GM12878 (cell line): Measurements from ENCODE around the gene FNDC8. TPM values are rescaled to one million over a fixed set of nuclear protein-coding genes. Genes with fewer than 3 reads are reported as not detected.

Experiments
- ATAC-seq: fragments of 200-7000 bp; cut with Tn5 transposase; 3 replicates; pipeline ENCODE4 v1.9.1; 2020; ENCODE audit warnings: mild to moderate bottlenecking, moderate library complexity
- BruUV-seq: library from RNA; stranded (reverse); fragments of 400-500 nt; replicated peaks from 2 replicates; lab custom pipeline; 2021; lab: Mats Ljungman, UMichigan
- CTCF ChIA-PET: fragments of 300-600 bp; sonication (Branson Sonifier 250); formaldehyde crosslinking; extraction: SDS; loops from one replicate; lab custom pipeline; 2021; ENCODE audit warnings: inconsistent platforms; lab: Yijun Ruan, JAX
- POLR2A ChIA-PET: fragments of 350-600 bp; formaldehyde crosslinking; extraction: SDS; loops from one replicate; lab custom pipeline; 2021; ENCODE audit warnings: inconsistent platforms; lab: Charles Lee
- RAD21 ChIA-PET: fragments of 300-600 bp; sonication (Branson Sonifier 250); formaldehyde crosslinking; loops from one replicate; lab custom pipeline; 2023; ENCODE audit warnings: antibody characterized with exemption; ENCODE audit not compliant: unreplicated experiment; lab: Charles Lee
- SMC1A ChIA-PET: fragments of 300-600 bp; sonication (Branson Sonifier 250); formaldehyde crosslinking; loops from one replicate; lab custom pipeline; 2023; ENCODE audit not compliant: unreplicated experiment, uncharacterized antibody; lab: Charles Lee
- DNase-seq: peaks from one replicate; pipeline ENCODE4 v3.0.0-alpha.2; 2011; ENCODE audit warnings: low read depth, low spot score
- FAIRE-seq: peaks from 3 replicates; lab custom pipeline; 2011; peaks lifted over from hg19 to GRCh38; lab: Jason Lieb, UNC
- H2AFZ ChIP-seq: 2 replicates; pipeline ENCODE4 v1.6.0; 2011; ENCODE audit warnings: low read depth, low read length, control low read depth; ENCODE audit not compliant: control insufficient read depth
- H3K27ac ChIP-seq: 2 replicates; pipeline ENCODE4 v1.5.1; 2011; ENCODE audit warnings: control low read depth; ENCODE audit not compliant: control insufficient read depth, insufficient read depth
- H3K27me3 ChIP-seq, 2 experiments: replicated peaks in 1 of 2; 2 replicates each; pipeline versions ENCODE4 v1.6.0 to v1.6.1; 2011; ENCODE audit warnings: low read length in 1 of 2; ENCODE audit not compliant: control insufficient read depth in 2 of 2, insufficient read depth in 2 of 2
- H3K36me3 ChIP-seq, 2 experiments: 2 replicates each; pipeline ENCODE4 v1.5.1; 2011; ENCODE audit warnings: low read length in 1 of 2; ENCODE audit not compliant: control insufficient read depth in 2 of 2, insufficient read depth in 2 of 2
- H3K4me1 ChIP-seq: 2 replicates; pipeline ENCODE4 v1.6.1; 2011; ENCODE audit warnings: mild to moderate bottlenecking, low read length, moderate library complexity, mixed read lengths; ENCODE audit not compliant: control insufficient read depth, insufficient read depth
- H3K4me2 ChIP-seq: 2 replicates; pipeline ENCODE4 v1.6.0; 2011; ENCODE audit warnings: control low read depth; ENCODE audit not compliant: control insufficient read depth, insufficient read depth
- H3K4me3 ChIP-seq: fragments of 200-600 bp; sonication (generic); 2 replicates; pipeline ENCODE4 v1.5.1; 2016
- H3K79me2 ChIP-seq: 2 replicates; pipeline ENCODE4 v1.6.0; 2011; ENCODE audit warnings: low read length; ENCODE audit not compliant: control insufficient read depth, insufficient read depth
- H3K9ac ChIP-seq: 2 replicates; pipeline ENCODE4 v1.8.0; 2011; ENCODE audit warnings: low read length, control low read depth, mixed read lengths; ENCODE audit not compliant: control insufficient read depth, insufficient read depth
- H3K9me3 ChIP-seq: replicated peaks from 3 replicates; pipeline ENCODE4 v1.5.1; 2011; ENCODE audit warnings: mild to moderate bottlenecking, low read length; ENCODE audit not compliant: control insufficient read depth, insufficient read depth
- H4K20me1 ChIP-seq: 2 replicates; pipeline ENCODE4 v1.6.0; 2011; ENCODE audit not compliant: control insufficient read depth, insufficient read depth
- EGR1 ChIP-seq, 2 experiments: IDR thresholded peaks; 1 replicate in 1 of 2; 2 replicates in 1 of 2; pipeline ENCODE4 v1.6.1; 2011 to 2012; ENCODE audit warnings: low read depth in 2 of 2, low read length in 2 of 2, borderline replicate concordance in 1 of 2, mild to moderate bottlenecking in 1 of 2, moderate library complexity in 1 of 2
- GABPA ChIP-seq: IDR thresholded peaks from 2 replicates; pipeline ENCODE4 v1.6.1; 2014; ENCODE audit warnings: antibody characterized with exemption, low read depth, mild to moderate bottlenecking, inconsistent platforms
- IRF3 ChIP-seq: fragments of 450-650 bp; IDR thresholded peaks from 2 replicates; pipeline ENCODE4 v1.6.1; 2014; ENCODE audit warnings: mild to moderate bottlenecking
- MEF2A ChIP-seq: IDR thresholded peaks from 2 replicates; pipeline ENCODE4 v1.6.1; 2011; ENCODE audit warnings: low read depth, mild to moderate bottlenecking, low read length, moderate library complexity; ENCODE audit not compliant: insufficient read depth
- MYC ChIP-seq: IDR thresholded peaks from 2 replicates; pipeline ENCODE4 v1.6.1; 2011; ENCODE audit warnings: mild to moderate bottlenecking, low read length, moderate library complexity, inconsistent platforms; ENCODE audit not compliant: insufficient read depth, insufficient replicate concordance, insufficient read length, severe bottlenecking
- POLR2A ChIP-seq: IDR thresholded peaks from 2 replicates; pipeline ENCODE4 v1.6.1; 2011; ENCODE audit warnings: low read depth, mild to moderate bottlenecking, low read length
- SKIL ChIP-seq: fragments of 450-650 bp; IDR thresholded peaks from 2 replicates; pipeline ENCODE4 v1.6.1; 2017; ENCODE audit warnings: mild to moderate bottlenecking, low read depth, inconsistent platforms; ENCODE audit not compliant: poor library complexity, severe bottlenecking
- TAF1 ChIP-seq: IDR thresholded peaks from 2 replicates; pipeline ENCODE4 v1.6.1; 2011; ENCODE audit warnings: mild to moderate bottlenecking, low read depth, low read length, borderline replicate concordance
- ZSCAN29 ChIP-seq: fragments of 450-650 bp; IDR thresholded peaks from 2 replicates; pipeline ENCODE4 v1.6.1; 2017; ENCODE audit warnings: mild to moderate bottlenecking, moderate library complexity
- WGBS: methylation state at CpG from one replicate; pipeline ENCODE4 v1.1.6; 2016; ENCODE audit warnings: low lambda C conversion rate; ENCODE audit not compliant: insufficient replicate concordance, insufficient coverage; ENCODE audit errors: missing lambda C conversion rate; 5-methylcytosine and 5-hydroxymethylcytosine counted together
- in situ Hi-C: fragments of 300-500 bp; cut with MboI; formaldehyde crosslinking; loops from 9 replicates; pipeline ENCODE4 v1.14.3; 2018; ENCODE audit warnings: mixed read lengths
- intact Hi-C: fragments of 100-400 bp; cut with micrococcal nuclease; formaldehyde crosslinking; loops from one replicate; pipeline ENCODE4 v1.14.2; 2022; ENCODE audit not compliant: unreplicated experiment
- polyA plus RNA-seq, 11 experiments: library from polyadenylated mRNA; depleted of rRNA in 4 of 11; unstranded in 6 of 11; stranded (reverse) in 5 of 11; fragments of >200 nt; fragmentation: Nextera tagmentation in 4 of 11; fragmentation: Illumina TruSeq in 1 of 11; extraction: Ambion mirVana in 4 of 11; extraction: Trizol in 1 of 11; gene quantifications; 1 replicate in 1 of 11; 2 replicates in 10 of 11; pipeline versions ENCODE4 v1.2.1 to v1.2.3, GENCODE V29; 2011 to 2016; ENCODE audit warnings: inconsistent platforms in 2 of 11, missing spikeins in 2 of 11, low read depth in 1 of 11
- total RNA-seq, 4 experiments: library from RNA; depleted of rRNA in 3 of 4; stranded (reverse); fragments of >200 nt in 3 of 4; fragmentation: Illumina TruSeq in 1 of 4; extraction: Trizol in 1 of 4; gene quantifications; 2 replicates each; pipeline versions ENCODE4 v1.2.1 to v1.2.3, GENCODE V29; 2013 to 2021
- TF ChIP-seq, protein P1 (sequence below): fragments of 450-650 bp; IDR thresholded peaks from 2 replicates; pipeline ENCODE4 v1.6.1; 2016; ENCODE audit warnings: mild to moderate bottlenecking

FNDC8 gene
- total and polyA plus RNA-seq, 10 of the 15 experiments (the other 5 are each of a cell fraction or from before 2014, with no cell fraction given): 0.06 to 0.15 (median 0.11) TPM; not detected in 7

GRCh38 chr17:35130392-35130791, 9.0 kb downstream of the FNDC8 start:
- WGBS: 100% methylated on average over 3 of the region's 3 CpGs
- Histone ChIP-seq H3K4me3 (no peak overlapping the region), H4K20me1 (no peaks in the 10 kb centered on the region), H3K4me1 (no peaks in the 10 kb centered on the region)
- SMC1A ChIA-PET: interaction anchor here (1.2 kb wide), 1 partner anchor 10 kb away, joined by 3 read pairs; the partner anchor contains the start of gene RAD51D
- no peak for TF ChIP-seq TAF1
- peak; percentile 48; the same call in 1 of the 2 replicates for TF ChIP-seq POLR2A
- TF ChIP-seq ZSCAN29: no peak
- TF ChIP-seq, all 136 proteins: peak for 1
- H3K36me3 ChIP-seq: peaks cover 21 to 26% of the 10 kb centered on the region in 2 experiments
- ATAC-seq: no peak
- H2AFZ ChIP-seq: no peak overlapping the region
- H3K27ac ChIP-seq: no peak overlapping the region
- ChIA-PET RAD21 (no interaction called here), CTCF (interaction anchor here (0.9 to 1.1 kb wide), 3 partner anchors 10 to 12 kb away, joined by 3 to 4 read pairs (median 4); partner anchors contain the start of gene RAD51D), POLR2A (no interaction called here)
- FAIRE-seq: no peak
- H3K9me3 ChIP-seq: no peaks in the 10 kb centered on the region
- DNase-seq: no peak
- intact Hi-C loops: no loop called here
- H3K9ac ChIP-seq: no peak overlapping the region
- H3K4me2 ChIP-seq: no peak overlapping the region
- in situ Hi-C loops: no loop called here
- BruUV-seq: no TSS peak
- H3K79me2 ChIP-seq: no peaks in the 10 kb centered on the region
- H3K27me3 ChIP-seq: no peaks in the 10 kb centered on the region

- BruUV-seq: no TSS peak
- SMC1A ChIA-PET: no interaction called here
- 90% methylated on average over 10 of the region's 10 CpGs for WGBS
- Histone ChIP-seq H3K9me3 (no peaks in the 10 kb centered on the region), H2AFZ (no peak overlapping the region), H3K9ac (no peak overlapping the region), H4K20me1 (no peaks in the 10 kb centered on the region), H3K4me3 (no peak overlapping the region), H3K27me3 (no peaks in the 10 kb centered on the region), H3K79me2 (no peaks in the 10 kb centered on the region), H3K4me1 (no peaks in the 10 kb centered on the region), H3K4me2 (no peak overlapping the region), H3K36me3 (peaks cover 33 to 35% of the 10 kb centered on the region in 2 experiments), H3K27ac (no peak overlapping the region)
- in situ Hi-C loops (no loop called here), intact Hi-C loops (no loop called here)
- DNase-seq (no peak), FAIRE-seq (no peak), ATAC-seq (no peak)
- RAD21 ChIA-PET: no interaction called here
- CTCF ChIA-PET: no interaction called here
- POLR2A ChIA-PET: no interaction called here
- TF ChIP-seq, protein P1, sequence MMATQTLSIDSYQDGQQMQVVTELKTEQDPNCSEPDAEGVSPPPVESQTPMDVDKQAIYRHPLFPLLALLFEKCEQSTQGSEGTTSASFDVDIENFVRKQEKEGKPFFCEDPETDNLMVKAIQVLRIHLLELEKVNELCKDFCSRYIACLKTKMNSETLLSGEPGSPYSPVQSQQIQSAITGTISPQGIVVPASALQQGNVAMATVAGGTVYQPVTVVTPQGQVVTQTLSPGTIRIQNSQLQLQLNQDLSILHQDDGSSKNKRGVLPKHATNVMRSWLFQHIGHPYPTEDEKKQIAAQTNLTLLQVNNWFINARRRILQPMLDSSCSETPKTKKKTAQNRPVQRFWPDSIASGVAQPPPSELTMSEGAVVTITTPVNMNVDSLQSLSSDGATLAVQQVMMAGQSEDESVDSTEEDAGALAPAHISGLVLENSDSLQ: no peak
- TF ChIP-seq MEF2A: no peak
- no peak for TF ChIP-seq GABPA
- no peak for TF ChIP-seq EGR1 (IDR thresholded peaks at IDR 0.05; ENCODE audit: borderline replicate concordance in 1 of 2, low read depth in 2 of 2, low read length in 2 of 2)
- no peak for TF ChIP-seq IRF3
- no peak for TF ChIP-seq SKIL
- no peak for TF ChIP-seq MYC
Observed at GRCh38 chr17:35132099-35132498, 10.7 kb downstream of the FNDC8 start.
